Activated T-helper 1 cell treated with anti-CD3 and anti-CD28 coated beads, Interleukin-12 subunit alpha, Interleukin-12 subunit beta, Interleukin-2, Interleukin-4 antibody, amounts not matched to agents 30 ng/mL and 10 ng/mL and 1 ng/mL, durations not matched to agents 14 hours and 24 hours and 36 hours (primary cell): Measurements from ENCODE around the gene SLC26A4. TPM values are rescaled to one million over a fixed set of nuclear protein-coding genes. Genes with fewer than 3 reads are reported as not detected.

Source experiments
- DNase-seq: peaks from one replicate; pipeline ENCODE4 v3.0.0; 2021; ENCODE audit warnings: low spot score
- H3K27ac Mint-ChIP-seq: one replicate; pipeline ENCODE4 v1.8.0; 2021; ENCODE audit warnings: mild to moderate bottlenecking, mixed read lengths
- H3K27me3 Mint-ChIP-seq: one replicate; pipeline ENCODE4 v1.8.0; 2022; ENCODE audit warnings: mild to moderate bottlenecking, moderate library complexity, mixed read lengths; ENCODE audit not compliant: insufficient read depth
- H3K36me3 Mint-ChIP-seq: one replicate; pipeline ENCODE4 v1.8.0; 2021; ENCODE audit warnings: low read depth, mixed read lengths
- H3K4me1 Mint-ChIP-seq: one replicate; pipeline ENCODE4 v1.8.0; 2021; ENCODE audit warnings: low read depth, mixed read lengths
- H3K4me3 Mint-ChIP-seq: one replicate; pipeline ENCODE4 v1.8.0; 2021; ENCODE audit warnings: mild to moderate bottlenecking, moderate library complexity, mixed read lengths
- H3K9me3 Mint-ChIP-seq: one replicate; pipeline ENCODE4 v1.8.0; 2021; ENCODE audit warnings: mixed read lengths
- intact Hi-C: fragments of 100-400 bp; cut with micrococcal nuclease; formaldehyde crosslinking; loops from one replicate; pipeline ENCODE4 v1.15.1; 2024
- total RNA-seq: library from RNA; stranded (reverse); gene quantifications from 2 replicates; pipeline ENCODE4 v1.2.3, GENCODE V29; 2022

SLC26A4 gene
- total RNA-seq, 1 donor from 2014 or later: 7.9 TPM

DNA sequence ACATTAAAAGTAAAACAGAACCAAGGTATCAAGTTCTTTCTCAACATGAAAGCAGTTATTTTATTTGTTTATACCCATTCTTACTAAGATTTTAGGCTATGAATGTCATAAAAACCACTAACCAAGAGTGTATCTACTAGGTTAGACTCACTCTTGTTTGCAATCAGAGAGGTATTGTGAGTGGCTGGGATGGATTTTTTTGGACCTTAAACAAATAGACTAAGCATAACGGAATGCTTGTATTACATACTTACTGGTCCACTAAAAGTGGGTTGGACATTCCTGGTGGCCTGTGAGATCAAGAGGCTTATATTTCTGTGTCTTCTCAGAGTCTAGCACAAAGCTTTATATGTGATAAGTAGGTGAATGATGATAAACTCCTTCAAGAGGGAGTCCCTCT lies 50.7 kb downstream of the SLC26A4 start:
- no peaks in the 10 kb centered on the region for H3K9me3 Mint-ChIP-seq
- H3K36me3 Mint-ChIP-seq: peaks cover 21% of the 10 kb centered on the region
- no peak overlapping the region for H3K27ac Mint-ChIP-seq
- no peak overlapping the region for H3K4me3 Mint-ChIP-seq
- intact Hi-C loops: no loop called here
- no peaks in the 10 kb centered on the region for H3K4me1 Mint-ChIP-seq
- no peak for DNase-seq
- H3K27me3 Mint-ChIP-seq: no peaks in the 10 kb centered on the region

DNA sequence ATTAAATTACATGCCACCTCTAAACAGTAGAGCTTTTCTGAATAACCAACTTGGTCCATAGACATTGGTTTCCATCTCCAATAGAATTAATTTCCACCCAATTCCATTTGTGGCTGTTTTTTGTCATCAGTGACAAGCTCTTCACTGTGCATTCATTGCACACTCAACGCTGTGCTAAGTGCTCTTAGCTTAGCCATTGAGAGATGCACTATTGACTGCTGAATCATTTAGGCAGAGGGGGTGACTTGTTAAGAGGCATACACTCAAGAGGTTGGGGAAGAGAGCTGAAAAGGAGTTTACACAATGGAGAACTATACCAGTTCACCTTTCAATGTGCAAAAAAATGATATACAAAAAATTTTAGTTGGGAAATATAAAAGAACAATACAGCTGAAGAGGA lies 51.4 kb downstream of the SLC26A4 start:
- peaks cover 18% of the 10 kb centered on the region for H3K36me3 Mint-ChIP-seq
- H3K9me3 Mint-ChIP-seq: no peaks in the 10 kb centered on the region
- intact Hi-C loops: no loop called here
- H3K4me3 Mint-ChIP-seq: no peak overlapping the region
- H3K27ac Mint-ChIP-seq: no peak overlapping the region
- DNase-seq: no peak
- no peaks in the 10 kb centered on the region for H3K27me3 Mint-ChIP-seq
- H3K4me1 Mint-ChIP-seq: no peaks in the 10 kb centered on the region

DNA sequence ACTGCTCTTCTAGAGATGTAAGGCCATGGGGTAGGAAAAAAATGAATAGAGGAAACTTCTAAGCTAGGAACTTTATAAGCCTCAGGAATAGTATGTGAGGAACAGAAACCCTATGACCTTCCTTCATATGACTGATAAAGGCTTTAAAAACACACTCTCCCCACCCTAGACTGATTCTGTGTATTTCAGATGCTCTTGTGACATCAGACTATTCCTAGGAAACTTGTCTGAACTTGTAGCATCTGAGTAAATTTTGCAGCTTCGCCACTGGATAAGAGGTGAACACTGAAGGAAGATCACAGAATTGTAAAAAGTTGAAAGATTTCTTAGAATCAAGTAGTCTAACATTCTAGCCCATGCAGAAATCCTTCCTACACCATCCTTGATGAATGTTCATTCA lies 52.3 kb downstream of the SLC26A4 start:
- H3K27me3 Mint-ChIP-seq: no peaks in the 10 kb centered on the region
- intact Hi-C loops: no loop called here
- no peaks in the 10 kb centered on the region for H3K4me1 Mint-ChIP-seq
- no peak overlapping the region for H3K27ac Mint-ChIP-seq
- DNase-seq: no peak
- H3K36me3 Mint-ChIP-seq: peaks cover 15% of the 10 kb centered on the region
- no peaks in the 10 kb centered on the region for H3K9me3 Mint-ChIP-seq
- H3K4me3 Mint-ChIP-seq: no peak overlapping the region

DNA sequence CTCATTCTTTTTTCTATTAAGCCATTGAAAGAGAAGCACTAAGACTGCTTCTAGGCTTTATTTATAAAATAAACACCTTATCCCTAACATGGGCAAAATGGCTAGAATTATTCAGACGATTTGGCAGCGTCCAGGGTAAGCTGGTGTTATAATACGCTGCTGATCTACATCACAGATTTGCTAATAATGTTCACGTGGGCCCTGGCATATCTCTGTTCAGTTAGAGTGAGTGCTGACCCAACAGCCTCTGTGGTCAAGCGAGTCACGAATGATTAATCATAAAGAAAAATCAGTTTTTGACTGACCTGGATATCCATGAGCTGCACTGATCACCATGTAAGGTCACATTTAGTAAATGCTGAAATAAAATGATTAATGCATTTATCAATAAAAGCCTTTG lies 54.9 kb downstream of the SLC26A4 start:
- intact Hi-C loops: no loop called here
- H3K4me1 Mint-ChIP-seq: no peaks in the 10 kb centered on the region
- no peaks in the 10 kb centered on the region for H3K9me3 Mint-ChIP-seq
- H3K36me3 Mint-ChIP-seq: peaks cover 5% of the 10 kb centered on the region
- no peak overlapping the region for H3K27ac Mint-ChIP-seq
- DNase-seq: no peak
- H3K4me3 Mint-ChIP-seq: no peak overlapping the region
- H3K27me3 Mint-ChIP-seq: no peaks in the 10 kb centered on the region

DNA sequence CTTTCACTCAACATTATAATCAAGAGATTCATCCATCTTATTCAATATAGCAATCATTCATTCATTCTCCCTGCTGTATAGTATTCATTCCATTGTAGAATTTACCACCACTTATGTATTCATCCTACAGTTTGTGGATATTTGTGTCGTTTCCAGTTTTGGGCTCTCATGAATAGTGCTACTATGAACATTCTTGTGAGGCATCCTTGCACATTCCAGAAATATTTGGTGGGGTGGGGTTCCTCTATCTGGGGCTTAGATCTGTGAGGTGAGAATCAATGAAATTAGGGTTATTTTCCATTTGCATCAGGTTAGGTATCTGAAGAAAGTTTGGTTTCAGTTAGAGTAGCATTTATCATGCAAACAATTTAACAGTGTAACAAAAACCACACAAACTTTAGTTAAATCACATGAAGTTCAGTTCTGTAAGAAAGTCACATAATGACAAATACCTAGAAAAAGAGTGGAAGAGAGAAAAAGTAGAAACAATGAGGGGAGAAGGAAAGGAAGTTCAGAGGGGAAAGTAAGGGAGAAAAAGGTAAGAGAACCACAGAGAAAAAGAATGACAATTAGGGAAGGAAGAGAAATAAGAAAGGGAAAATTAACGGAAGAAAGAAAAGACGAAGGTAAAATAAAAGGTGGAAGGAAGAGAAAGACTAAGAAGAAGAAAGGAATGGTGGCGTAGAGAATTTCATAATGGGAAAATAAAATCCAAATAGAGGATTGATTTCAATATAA lies 58.0 kb downstream of the SLC26A4 start:
- H3K4me3 Mint-ChIP-seq: no peak overlapping the region
- no peaks in the 10 kb centered on the region for H3K9me3 Mint-ChIP-seq
- H3K4me1 Mint-ChIP-seq: no peaks in the 10 kb centered on the region
- no peaks in the 10 kb centered on the region for H3K27me3 Mint-ChIP-seq
- no peaks in the 10 kb centered on the region for H3K36me3 Mint-ChIP-seq
- H3K27ac Mint-ChIP-seq: no peak overlapping the region
- intact Hi-C loops: no loop called here
- no peak for DNase-seq

DNA sequence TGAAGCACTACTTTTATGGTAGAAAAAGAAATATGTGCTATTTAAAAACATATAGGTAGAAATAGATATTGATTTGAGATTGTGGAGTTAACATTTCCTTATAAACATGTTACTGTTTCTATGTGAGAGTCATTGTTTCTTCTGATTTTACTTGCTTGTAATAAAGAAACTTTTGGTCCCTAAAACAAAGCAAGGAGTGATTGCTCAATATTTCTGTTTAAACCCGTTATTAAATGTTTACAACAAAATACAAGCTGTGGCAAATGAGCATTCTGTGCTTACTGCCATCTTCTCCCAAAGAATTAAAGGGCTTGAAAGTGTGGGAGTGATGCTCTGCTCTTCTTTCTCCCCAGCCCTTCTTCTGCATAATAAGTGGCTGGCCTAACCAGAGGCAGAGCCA lies 60.7 kb downstream of the SLC26A4 start:
- intact Hi-C loops: no loop called here
- H3K9me3 Mint-ChIP-seq: no peaks in the 10 kb centered on the region
- H3K36me3 Mint-ChIP-seq: no peaks in the 10 kb centered on the region
- H3K27me3 Mint-ChIP-seq: peaks cover 7% of the 10 kb centered on the region
- no peak overlapping the region for H3K27ac Mint-ChIP-seq
- DNase-seq: no peak
- H3K4me3 Mint-ChIP-seq: no peak overlapping the region
- no peaks in the 10 kb centered on the region for H3K4me1 Mint-ChIP-seq

DNA sequence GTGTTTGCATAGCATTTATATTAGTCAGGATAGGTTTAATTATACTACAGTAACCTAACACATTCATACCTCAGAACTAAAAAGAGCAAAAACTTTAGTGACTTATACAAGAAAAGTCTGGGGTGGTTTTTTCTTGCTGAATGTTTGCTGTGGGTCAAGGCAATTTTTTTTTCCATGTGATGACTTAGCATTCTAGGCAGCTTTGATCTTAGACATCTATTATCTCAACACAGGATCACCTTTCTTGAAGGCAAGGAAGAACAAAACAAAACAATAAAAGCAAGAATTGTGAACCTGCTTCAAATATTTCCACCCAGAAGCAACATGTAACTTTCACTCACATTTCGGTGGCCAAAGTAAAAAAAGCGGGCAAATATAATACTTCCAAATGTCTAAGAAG lies 62.6 kb downstream of the SLC26A4 start:
- Mint-ChIP-seq H3K36me3 (no peaks in the 10 kb centered on the region), H3K27me3 (peaks cover 16% of the 10 kb centered on the region), H3K27ac (no peak overlapping the region), H3K4me3 (no peak overlapping the region), H3K9me3 (no peaks in the 10 kb centered on the region), H3K4me1 (no peaks in the 10 kb centered on the region)
- intact Hi-C loops: no loop called here
- no peak for DNase-seq

DNA sequence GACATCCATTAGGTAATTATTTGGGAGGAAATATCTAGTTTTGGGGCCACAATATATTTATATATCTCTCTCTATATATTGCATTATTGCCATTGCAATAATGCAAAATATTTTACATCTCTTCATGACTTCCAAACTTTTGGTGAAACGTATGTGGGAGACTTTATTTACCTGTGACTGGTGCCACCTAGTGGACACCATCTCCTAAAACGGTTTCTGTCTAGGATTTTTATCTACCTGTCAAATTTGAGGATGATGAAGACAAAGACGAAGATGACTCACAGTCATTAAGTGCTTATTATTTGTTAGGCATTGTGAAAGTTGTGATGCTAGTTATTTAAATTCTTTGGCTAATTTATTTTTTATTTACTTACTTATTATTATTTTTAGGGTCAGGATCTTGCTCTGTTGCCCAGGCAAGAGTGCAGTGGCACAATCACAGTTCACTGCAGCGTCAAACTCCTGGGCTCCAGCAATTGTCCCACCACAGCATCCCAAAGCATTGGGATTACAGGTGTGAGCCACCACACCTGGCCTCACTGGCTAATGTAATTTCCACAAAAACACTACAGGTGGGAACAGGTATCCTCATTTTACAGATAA lies 64.6 kb downstream of the SLC26A4 start:
- peak; percentile 25 for DNase-seq
- Mint-ChIP-seq H3K27ac (no peak overlapping the region), H3K4me3 (no peak overlapping the region), H3K4me1 (no peaks in the 10 kb centered on the region), H3K9me3 (no peaks in the 10 kb centered on the region), H3K27me3 (peaks cover 16% of the 10 kb centered on the region), H3K36me3 (no peaks in the 10 kb centered on the region)
- intact Hi-C loops: loop anchor here (1.0 to 5.0 kb wide), 8 partner anchors 66 to 932 kb away; partner anchors contain the start of genes BCAP29, COG5 and DUS4L

DNA sequence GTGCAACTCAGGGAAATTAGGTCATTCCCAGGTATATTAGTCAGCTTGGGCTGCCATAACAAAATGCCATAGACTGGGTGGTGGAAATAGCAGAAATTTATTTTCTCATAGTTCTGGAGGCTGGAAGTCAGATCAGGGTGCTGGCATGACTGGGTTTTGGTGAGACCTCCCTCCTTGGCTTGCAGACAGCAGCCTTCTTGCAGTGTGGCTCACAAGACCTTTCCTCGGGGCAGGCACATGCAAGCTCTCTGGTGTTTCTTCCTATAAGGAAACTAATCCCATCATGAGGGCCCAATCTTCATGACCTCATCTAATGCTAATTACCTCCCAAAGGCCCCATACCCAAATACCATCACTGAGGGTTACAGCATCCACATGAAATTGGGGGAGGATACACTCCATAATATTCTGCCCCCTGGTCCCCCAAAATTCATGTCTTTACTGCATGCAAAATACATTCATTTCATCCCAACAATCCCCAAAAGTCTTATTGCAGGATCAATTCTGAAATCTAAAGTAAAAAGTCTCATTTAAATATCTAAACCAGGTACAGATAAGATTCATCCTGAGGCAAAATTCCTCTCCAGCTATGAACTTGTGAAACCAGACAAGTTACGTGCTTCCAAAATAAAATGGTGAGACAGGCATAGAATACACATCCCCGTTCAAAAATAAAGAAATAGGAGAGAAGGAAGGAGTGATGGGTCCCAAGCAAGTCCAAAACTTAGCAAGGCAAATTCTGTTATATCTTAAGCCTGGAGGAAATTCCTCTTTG lies 65.9 kb downstream of the SLC26A4 start:
- peaks cover 16% of the 10 kb centered on the region for H3K27me3 Mint-ChIP-seq
- H3K27ac Mint-ChIP-seq: no peak overlapping the region
- intact Hi-C loops: loop anchor here (5.0 kb wide), 1 partner anchor 524 kb away; no protein-coding TSS in a partner anchor
- no peaks in the 10 kb centered on the region for H3K4me1 Mint-ChIP-seq
- DNase-seq: no peak
- H3K36me3 Mint-ChIP-seq: no peaks in the 10 kb centered on the region
- H3K4me3 Mint-ChIP-seq: no peak overlapping the region
- no peaks in the 10 kb centered on the region for H3K9me3 Mint-ChIP-seq

DNA sequence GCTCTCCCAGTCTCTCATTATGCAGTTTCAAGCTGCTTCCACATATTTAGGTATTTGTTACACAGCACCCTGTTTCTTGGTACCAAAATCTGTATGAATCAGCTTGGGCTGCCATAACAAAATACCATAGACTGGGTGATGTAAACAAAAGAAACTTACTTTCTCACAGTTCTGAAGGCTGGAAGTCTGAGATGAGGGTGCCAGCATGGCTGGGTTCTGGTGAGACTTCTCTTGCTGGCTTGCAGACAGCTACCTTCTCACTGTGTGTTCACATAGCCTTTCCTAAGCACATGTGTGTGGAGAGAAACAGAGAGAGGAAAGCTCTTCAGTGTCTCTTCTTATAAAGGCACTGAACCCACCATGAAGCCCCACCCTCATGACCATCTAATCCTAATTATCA lies 67.6 kb downstream of the SLC26A4 start:
- H3K27ac Mint-ChIP-seq: no peak overlapping the region
- H3K4me3 Mint-ChIP-seq: no peak overlapping the region
- no peaks in the 10 kb centered on the region for H3K9me3 Mint-ChIP-seq
- DNase-seq: no peak
- intact Hi-C loops: loop anchor here (5.0 kb wide), 1 partner anchor 526 kb away; no protein-coding TSS in a partner anchor
- H3K27me3 Mint-ChIP-seq: peaks cover 16% of the 10 kb centered on the region
- H3K36me3 Mint-ChIP-seq: no peaks in the 10 kb centered on the region
- H3K4me1 Mint-ChIP-seq: no peaks in the 10 kb centered on the region

DNA sequence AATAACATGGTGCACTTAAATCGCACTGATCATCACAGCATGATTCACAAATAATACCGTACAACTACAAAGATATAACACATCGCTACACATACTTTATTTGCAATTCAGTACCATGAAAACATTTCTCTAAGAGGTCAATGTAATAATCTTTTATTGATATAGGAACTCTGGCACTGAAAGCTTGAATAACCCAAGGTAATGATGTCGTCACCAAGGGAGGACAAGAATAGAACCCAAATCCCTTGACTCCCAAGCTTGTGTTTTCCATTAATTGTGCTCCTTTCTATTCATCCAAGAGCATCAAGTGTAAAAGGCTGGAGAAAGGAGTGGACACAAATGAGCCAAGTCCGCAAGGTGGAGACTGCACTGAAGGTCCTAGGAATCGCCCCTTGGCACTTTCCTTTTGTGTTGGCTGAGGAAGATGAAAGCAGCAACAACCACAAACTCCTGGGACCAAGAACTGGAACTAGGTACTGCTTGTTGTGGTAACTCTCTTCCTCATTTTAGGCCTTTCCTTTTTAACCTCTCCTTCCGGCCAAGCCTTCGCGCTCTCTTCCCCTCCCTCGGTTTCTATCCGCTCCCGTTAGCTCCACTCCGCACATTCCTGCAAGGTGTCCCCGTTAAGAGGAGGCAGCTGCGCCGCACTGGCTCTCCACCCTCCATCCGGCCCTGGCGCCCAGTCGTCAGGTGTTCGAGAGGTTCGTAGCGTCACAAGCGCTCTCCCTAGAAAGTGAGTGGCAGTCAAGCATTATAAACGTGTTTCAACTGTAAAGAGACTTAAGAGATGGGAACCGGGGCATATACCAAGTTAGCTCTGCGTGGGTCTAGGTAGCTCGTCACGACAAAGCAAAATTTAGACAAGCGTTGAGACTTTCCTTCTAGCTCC lies 82.3 kb downstream of the SLC26A4 start:
- no peak for DNase-seq
- intact Hi-C loops: loop anchor here (1.0 to 5.0 kb wide), 14 partner anchors 42 to 1631 kb away; partner anchors contain the start of genes BCAP29, COG5, DLD and DNAJB9

More for the DNA sequence above, 82.3 kb downstream of the SLC26A4 start:
- peak overlapping the region; percentile 93 for H3K4me3 Mint-ChIP-seq
- H3K36me3 Mint-ChIP-seq: peaks cover 14% of the 10 kb centered on the region
- peak overlapping the region; percentile 100 for H3K27ac Mint-ChIP-seq
- peaks cover 3% of the 10 kb centered on the region for H3K27me3 Mint-ChIP-seq
- H3K9me3 Mint-ChIP-seq: no peaks in the 10 kb centered on the region
- peaks cover 46% of the 10 kb centered on the region for H3K4me1 Mint-ChIP-seq
